Stimulated activated CD8-positive, alpha-beta memory T cell treated with anti-CD3 and anti-CD28 coated beads, Interleukin-4, amount 100 ng/mL, for 1 hour (primary cell): ENCODE data around the gene BRD7.

Experiments used
- DNase-seq, 2 donors: peaks; one replicate each; pipeline ENCODE4 v3.0.0-alpha.2; 2020; ENCODE audit warnings: low read depth in 2 of 2, low spot score in 1 of 2

The BRD7 gene

GRCh38 chr16:50274326-50275097, 94.3 kb downstream of the BRD7 start:
- DNase-seq = peak in 1 of 2 donors; percentile 33

DNA sequence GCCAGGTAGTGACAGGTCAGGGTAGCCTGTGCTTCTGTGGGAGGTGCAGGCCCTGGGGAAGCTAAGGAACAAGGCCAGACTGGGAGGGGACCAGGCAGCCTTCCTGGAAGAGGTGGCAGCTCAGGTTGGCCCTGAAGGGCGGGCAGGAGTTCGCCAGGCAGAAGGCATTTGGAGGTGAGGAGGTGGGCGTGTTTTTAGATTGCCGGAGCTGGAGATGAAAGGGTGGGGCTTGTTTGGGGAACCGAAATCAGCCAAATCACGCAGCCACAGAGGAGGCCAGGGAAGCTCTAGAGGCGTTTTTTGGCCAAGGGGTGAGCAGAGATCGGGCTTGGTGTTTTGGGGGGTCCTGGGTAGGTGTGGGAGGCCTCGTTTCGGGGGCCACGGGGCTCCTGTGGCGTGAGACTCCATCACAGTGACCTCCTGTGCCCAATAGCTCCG, 94.9 kb downstream of the BRD7 start:
- DNase-seq = no peak

DNA sequence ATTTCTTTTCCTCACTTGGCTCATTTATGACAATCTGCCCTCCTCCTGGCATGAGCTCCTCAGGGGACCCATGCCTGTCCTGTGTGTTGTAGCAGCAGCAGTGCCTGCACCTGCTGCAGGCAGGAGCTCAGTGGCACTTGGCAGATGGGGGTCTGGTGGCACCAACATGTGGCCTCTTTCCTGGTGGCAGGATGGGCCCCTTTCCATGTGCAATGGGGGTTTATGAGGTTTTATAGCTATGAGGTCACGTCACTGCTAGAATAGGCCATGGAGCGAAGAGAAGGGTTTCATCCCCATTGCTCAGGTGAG, 95.5 kb downstream of the BRD7 start:
- DNase-seq = no peak

DNA sequence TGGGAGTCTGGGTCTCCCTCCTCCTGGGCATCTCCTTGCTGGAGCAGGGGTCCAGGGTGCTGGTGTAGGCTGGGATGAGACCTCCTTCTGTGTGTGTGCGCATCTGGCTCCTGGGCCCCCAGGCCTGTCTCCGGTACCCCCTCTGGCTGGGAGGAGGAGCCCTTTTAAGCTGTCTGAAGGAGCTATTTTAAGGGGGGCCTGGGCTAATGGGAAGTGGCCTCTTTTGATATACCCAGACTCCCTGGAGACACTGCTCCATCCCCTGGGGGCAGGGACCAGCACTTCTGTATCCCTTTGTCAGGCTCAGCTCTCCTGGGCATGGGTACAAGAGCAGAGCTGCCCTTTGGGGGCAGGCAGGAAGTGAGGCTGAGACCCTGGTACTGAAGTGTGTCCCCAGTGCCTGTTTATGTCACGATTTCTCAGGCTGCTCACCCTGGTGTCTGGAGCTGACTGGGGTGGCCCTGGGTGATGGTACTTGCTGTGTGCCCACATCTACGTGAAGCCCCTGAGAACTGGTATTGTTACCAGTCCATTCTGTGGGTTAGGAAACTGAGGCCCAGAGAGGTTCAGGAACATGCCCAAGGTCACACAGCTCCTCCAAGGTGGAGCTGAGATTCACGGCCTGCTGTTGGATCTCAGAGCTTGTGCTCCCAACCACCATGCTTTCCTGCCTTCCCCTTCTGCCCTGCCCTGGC, 96.0 kb downstream of the BRD7 start:
- DNase-seq = no peak

DNA sequence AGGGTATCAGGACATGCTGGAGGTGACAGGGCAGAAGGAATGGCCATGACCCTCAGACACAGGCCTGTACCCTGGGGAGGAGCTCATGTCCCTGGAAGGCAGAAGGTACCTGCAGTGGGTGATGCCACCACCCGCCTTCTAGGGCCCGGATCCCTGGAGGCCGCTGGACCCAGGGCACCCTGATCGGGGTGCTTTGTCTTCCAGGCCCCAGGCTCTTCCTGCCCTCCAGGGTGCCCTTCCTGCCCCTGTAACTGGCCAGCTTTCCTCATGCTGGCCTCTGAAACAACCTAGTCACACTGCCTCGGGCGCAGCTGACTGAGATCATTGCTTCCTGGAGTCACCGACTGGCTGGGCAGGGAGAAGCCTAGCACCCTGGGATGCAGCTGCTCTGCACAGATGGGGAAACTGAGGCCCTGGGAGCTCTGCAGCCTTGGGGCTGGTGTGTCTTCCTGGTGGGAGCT, 96.6 kb downstream of the BRD7 start:
- DNase-seq = no peak

DNA sequence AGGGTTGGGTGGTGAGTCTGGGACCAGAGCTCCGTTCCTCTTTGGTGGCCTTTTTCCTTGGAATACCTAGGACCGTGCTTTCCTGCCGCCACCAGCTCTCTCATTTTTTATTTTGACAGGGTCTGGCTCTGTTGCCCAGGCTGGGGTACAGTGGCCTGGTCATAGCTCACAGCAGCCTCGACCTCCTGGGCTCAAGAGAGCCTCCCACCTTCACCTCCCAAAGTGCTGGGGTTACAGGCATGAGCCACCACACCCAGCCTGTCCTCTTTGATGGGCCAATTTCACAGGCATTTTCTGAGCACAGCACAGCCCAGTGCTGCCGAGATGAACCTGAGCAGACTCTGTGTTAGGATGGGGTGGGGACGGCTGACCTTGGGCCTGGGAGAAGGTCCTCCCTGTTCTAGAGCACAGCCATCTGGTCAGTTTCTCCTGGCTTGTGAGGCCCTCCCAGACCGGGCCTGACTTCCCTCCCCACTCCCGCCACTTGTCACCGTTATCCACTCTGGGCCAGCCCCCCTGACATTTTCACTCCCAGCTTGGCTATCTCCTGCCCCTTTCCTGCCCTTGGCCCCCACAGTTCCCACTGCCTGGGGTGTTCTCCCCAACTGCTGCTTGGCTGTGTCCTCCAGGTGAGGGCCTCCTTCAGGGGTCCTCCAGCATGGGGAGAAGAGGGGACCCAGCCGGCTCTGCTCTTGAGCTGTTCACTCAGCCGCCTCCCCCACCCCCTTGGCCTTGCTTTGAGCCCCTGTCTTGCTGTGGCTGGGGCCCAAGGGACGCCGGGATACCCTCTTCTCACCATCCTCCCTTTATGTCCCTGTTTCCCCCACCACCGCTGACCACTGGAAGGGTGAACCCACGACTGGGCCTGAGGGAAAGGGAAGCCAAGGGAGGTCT, 97.4 kb downstream of the BRD7 start:
- DNase-seq = no peak

DNA sequence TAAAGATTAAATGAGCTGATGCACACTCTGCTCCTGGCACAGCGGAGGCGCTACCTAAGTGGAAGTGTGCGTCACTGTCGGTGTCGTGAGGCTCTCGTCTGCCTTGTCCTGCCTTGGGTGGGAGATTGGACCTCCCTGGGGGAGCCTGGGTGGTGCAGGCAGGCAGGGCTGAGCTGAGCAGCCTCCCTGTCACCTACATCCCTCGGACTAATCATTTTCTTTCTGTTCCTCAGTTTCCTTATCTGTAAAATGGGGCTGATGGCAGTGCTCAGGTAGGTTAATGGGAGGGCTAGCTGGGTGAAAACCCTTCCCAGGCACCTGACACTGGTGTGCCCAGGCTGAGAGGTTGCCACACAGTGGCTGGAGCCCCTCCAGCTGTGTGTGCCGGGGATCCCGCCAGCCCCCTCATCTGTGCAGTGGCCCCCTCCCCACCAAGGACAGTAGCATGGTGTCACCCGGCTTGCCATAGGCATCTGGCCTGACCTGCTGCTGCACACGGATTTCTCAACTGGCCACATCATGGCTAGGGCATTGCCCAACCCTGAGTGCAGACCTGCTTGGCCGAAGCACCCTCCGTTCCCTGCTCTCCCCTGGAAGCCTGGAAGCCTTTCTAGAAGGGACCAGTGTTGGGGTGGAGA, 98.2 kb downstream of the BRD7 start:
- DNase-seq = no peak

GRCh38 chr16:50269769-50270509, 98.8 kb downstream of the BRD7 start:
- DNase-seq = no peak

GRCh38 chr16:50269061-50269705, 99.6 kb downstream of the BRD7 start:
- no peak for DNase-seq

- no peak for DNase-seq
Measured at GRCh38 chr16:50268352-50268751, 100.4 kb downstream of the BRD7 start.

DNA sequence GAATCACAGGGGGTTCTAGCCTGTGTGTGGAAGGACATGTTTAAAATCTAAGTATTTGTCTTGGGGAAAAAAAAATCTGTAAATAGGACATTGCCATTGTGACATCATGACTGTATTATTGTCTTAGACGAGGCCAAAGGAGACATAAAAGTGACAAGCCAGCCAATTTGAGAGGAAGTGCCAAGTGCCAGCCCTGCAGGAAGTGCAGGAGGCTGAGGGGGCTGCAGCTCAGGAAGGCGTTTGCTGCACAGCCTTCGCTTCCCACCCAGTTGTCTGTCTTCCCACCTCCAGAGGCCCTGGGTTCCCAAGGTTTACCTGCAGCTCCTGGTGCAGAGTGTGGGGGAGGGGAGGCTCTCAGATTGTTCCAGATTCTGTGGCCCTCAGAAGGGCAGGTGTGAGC, 101.1 kb downstream of the BRD7 start:
- no peak for DNase-seq

GRCh38 chr16:50267151-50267631, 101.6 kb downstream of the BRD7 start:
- DNase-seq = no peak

- peak; percentile 57 to 68 for DNase-seq
Measured at GRCh38 chr16:50266337-50267091, 102.3 kb downstream of the BRD7 start, which contains the start of gene ADCY7. Gene ADCY7, plus strand, starts transcription at chr16:50266551. Its CDS starts 21,629 bp downstream, at chr16:50288180.
